ENCODE data around the gene SYT9.

The SYT9 gene

DNA sequence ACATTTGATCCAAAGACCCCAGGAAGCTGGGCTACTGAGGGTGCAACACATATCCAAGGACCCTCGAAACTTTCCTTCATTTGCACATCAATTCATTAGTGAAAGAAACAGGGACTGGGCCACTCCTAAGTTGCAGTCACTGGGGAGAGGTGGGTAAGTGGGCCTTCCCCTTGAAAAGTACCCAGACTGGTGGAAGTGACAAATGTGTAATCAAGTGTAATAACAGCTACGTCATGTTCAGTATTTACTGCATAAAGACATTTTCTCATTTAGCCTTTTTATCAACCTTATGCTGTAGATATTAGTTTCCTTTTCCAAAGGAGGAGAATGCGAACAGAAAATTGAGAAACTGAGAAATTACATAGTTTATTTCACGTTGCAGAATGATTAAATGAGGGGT lies 131.7 kb downstream of the SYT9 start:
- no peak overlapping the region for H3K27ac ChIP-seq (ENCODE audit: low read length)
- H3K27me3 ChIP-seq (ENCODE audit: control insufficient read depth in 1 of 2, insufficient read depth in 2 of 2, low read length in 2 of 2), result no peaks in the 10 kb centered on the region
- H3K9me3 ChIP-seq (ENCODE audit: control insufficient read depth in 2 of 2, low read length in 2 of 2), result no peaks in the 10 kb centered on the region
- H3K9ac ChIP-seq (ENCODE audit: low read length in 2 of 2), result no peak overlapping the region
- H3K36me3 ChIP-seq (ENCODE audit: control insufficient read depth in 2 of 2, insufficient read depth in 2 of 2, low read length in 2 of 2), result no peaks in the 10 kb centered on the region
- H3K4me1 ChIP-seq (ENCODE audit: control insufficient read depth, insufficient read depth, low read length), result no peaks in the 10 kb centered on the region
- H3K4me3 ChIP-seq (ENCODE audit: low read length in 2 of 2), result no peak overlapping the region

DNA sequence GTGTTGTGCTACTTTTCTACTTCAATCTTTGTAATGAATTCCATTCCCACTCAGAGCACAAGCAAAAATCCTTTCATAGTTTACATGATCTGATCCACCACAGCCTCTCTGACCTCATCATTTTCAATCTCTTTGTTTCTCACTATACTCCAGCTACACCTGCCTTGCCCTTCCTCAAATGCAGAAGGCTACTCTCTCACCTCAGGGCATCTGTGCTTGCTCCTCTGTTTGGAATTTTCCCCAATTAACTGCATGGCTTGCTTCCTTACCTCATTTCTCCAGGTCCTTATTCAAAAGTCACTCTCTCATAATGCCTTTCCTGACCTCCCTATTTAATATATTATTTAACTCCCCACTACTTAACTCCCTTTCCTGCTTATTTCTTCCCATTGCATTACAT lies 133.0 kb downstream of the SYT9 start:
- Histone ChIP-seq H3K27me3 (ENCODE audit: control insufficient read depth in 1 of 2, insufficient read depth in 2 of 2, low read length in 2 of 2) (no peaks in the 10 kb centered on the region), H3K4me3 (ENCODE audit: low read length in 2 of 2) (no peak overlapping the region), H3K27ac (ENCODE audit: low read length) (no peak overlapping the region), H3K9ac (ENCODE audit: low read length in 2 of 2) (no peak overlapping the region), H3K4me1 (ENCODE audit: control insufficient read depth, insufficient read depth, low read length) (no peaks in the 10 kb centered on the region), H3K36me3 (ENCODE audit: control insufficient read depth in 2 of 2, insufficient read depth in 2 of 2, low read length in 2 of 2) (no peaks in the 10 kb centered on the region), H3K9me3 (ENCODE audit: control insufficient read depth in 2 of 2, low read length in 2 of 2) (no peaks in the 10 kb centered on the region)

DNA sequence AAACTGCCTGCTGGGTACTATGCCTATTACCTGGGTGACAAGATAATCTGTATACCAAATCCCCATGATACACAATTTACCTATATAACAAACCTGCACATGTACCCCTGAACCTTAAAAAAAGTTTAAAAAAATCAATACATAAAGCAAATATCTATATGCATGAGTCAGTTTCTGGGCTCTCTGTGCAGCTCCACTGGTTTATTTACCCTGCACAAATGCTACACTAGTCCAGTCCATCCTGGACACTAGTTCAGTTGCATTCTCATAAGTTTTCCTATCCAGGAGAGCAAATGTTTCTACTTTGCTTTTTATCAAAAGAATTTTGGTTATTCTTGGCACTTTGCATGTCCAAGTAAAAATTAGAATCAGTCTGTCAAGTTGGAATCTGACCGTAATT lies 133.8 kb downstream of the SYT9 start:
- Histone ChIP-seq H3K4me1 (ENCODE audit: control insufficient read depth, insufficient read depth, low read length) (no peaks in the 10 kb centered on the region), H3K9me3 (ENCODE audit: control insufficient read depth in 2 of 2, low read length in 2 of 2) (no peaks in the 10 kb centered on the region), H3K9ac (ENCODE audit: low read length in 2 of 2) (no peak overlapping the region), H3K4me3 (ENCODE audit: low read length in 2 of 2) (no peak overlapping the region), H3K27me3 (ENCODE audit: control insufficient read depth in 1 of 2, insufficient read depth in 2 of 2, low read length in 2 of 2) (no peaks in the 10 kb centered on the region), H3K36me3 (ENCODE audit: control insufficient read depth in 2 of 2, insufficient read depth in 2 of 2, low read length in 2 of 2) (no peaks in the 10 kb centered on the region), H3K27ac (ENCODE audit: low read length) (no peak overlapping the region)

DNA sequence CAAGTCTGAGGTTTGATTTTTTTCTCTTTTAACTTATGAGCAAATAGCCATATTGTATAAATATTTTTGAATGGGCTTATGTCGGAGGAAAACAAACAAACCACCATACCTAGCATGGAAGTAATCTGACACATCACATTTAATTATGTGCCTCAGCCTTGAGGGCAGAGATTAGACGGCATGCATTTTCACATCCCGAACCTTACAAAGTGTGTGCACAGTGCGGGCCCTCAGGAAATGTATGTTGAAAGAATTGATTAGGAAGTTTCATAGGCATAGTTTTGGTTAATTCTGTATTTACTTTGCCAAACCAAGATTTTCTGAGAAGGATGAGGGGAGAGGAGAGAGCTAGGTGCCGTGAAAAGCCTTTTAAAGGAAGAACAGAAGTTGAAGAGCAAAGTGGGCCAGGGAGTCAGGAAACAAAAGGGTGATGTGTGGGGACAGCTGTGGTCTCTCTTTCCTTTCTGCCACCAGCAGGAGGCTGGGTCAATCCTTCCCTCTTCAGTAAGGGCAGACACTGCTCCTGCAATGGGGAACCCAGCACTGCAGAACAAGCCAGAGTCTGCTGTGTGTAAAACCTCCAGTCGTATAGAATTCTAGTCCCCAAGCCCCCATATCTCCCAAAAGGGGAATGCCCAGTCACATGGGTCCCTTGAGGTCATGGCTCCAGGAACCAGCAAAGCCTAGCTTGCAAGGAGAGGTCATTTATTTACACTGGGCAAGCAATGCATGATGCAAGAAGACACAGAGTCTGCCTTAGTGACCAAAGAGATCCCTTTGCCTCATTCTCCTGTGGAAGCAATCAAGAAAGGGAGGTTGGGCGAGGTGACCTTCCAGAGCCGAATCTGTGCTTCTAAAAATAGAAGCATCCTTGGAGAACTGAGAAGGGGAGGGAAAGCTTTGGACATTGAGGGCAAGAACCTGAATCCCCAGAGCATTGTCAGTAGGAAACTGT lies 162.5 kb downstream of the SYT9 start:
- peaks cover 0 to 2% of the 10 kb centered on the region in 2 donors for H3K9me3 ChIP-seq (ENCODE audit: control insufficient read depth in 2 of 2, low read length in 2 of 2)
- H3K27ac ChIP-seq (ENCODE audit: low read length), result no peak overlapping the region

DNA sequence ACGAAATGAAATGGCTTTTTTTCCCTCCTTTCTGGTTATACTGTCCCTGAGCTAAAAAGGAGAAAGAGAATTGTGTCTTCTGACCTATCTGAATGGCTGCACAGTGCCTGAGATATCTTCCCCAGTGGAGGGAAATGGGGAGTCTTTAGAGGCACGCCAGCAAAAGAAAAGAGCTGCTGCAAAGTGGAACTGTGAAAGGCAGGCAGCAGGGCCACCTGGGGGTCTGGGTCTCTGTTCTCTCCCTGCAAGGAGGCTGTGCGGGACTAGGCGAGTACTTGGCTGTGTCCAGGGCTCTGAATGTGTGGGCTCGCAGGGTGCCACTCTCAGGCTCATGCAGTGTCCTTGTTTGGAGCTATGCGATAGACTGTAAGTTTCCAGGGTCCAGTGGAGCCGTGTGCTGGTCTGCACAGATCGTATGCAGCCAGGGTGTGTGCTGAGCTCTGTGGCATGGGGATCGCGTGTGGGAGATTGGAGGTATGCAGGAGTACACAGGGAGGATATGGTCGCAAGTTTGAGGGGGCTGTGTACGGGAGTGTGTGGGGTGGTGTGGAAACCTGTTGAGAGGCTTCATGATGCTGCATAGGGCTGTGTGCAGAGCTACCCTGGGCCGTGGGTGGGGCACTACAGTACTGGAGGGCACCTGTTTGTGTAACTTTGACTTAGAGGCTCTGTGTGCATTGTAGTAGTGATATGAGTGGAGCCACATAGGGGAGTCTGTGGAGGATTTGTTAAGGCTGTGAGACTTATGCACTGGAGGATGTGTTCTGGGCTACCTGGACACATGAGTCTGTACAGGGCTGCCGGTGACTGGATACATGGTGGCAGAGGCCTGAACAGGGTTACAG lies 163.5 kb downstream of the SYT9 start:
- no peak overlapping the region for H3K27ac ChIP-seq (ENCODE audit: low read length)
- no peaks in the 10 kb centered on the region for H3K4me1 ChIP-seq (ENCODE audit: control insufficient read depth, insufficient read depth, low read length)
- peaks cover 0 to 2% of the 10 kb centered on the region in 2 donors for H3K9me3 ChIP-seq (ENCODE audit: control insufficient read depth in 2 of 2, low read length in 2 of 2)
- no peaks in the 10 kb centered on the region for H3K36me3 ChIP-seq (ENCODE audit: control insufficient read depth in 2 of 2, insufficient read depth in 2 of 2, low read length in 2 of 2)
- no peaks in the 10 kb centered on the region for H3K27me3 ChIP-seq (ENCODE audit: control insufficient read depth in 1 of 2, insufficient read depth in 2 of 2, low read length in 2 of 2)
- H3K9ac ChIP-seq (ENCODE audit: low read length in 2 of 2), result no peak overlapping the region
- no peak overlapping the region for H3K4me3 ChIP-seq (ENCODE audit: low read length in 2 of 2)

More for the DNA sequence above, 162.5 kb downstream of the SYT9 start:
- H3K27me3 ChIP-seq (ENCODE audit: control insufficient read depth in 1 of 2, insufficient read depth in 2 of 2, low read length in 2 of 2), result no peaks in the 10 kb centered on the region
- H3K4me1 ChIP-seq (ENCODE audit: control insufficient read depth, insufficient read depth, low read length), result no peaks in the 10 kb centered on the region
- H3K36me3 ChIP-seq (ENCODE audit: control insufficient read depth in 2 of 2, insufficient read depth in 2 of 2, low read length in 2 of 2), result no peaks in the 10 kb centered on the region
- no peak overlapping the region for H3K9ac ChIP-seq (ENCODE audit: low read length in 2 of 2)
- no peak overlapping the region for H3K4me3 ChIP-seq (ENCODE audit: low read length in 2 of 2)

DNA sequence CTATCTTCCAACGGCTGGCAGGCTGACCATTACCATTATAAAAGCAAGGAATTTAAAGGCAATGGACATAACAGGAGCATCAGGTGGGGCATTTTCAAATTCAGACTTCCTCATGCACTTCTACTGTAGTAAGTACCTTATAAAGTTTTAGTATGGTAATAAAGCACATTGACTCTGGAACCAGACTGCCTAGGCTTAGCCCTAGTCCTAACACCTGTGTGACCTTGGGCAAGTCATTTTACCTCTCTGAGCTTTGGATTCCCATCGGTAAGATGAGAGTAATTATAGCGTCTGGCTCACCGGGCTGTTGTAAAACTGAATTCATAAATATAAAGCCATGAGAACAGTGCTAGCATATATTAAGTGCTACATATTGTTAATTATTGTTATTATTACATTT lies 164.4 kb downstream of the SYT9 start:
- no peaks in the 10 kb centered on the region for H3K36me3 ChIP-seq (ENCODE audit: control insufficient read depth in 2 of 2, insufficient read depth in 2 of 2, low read length in 2 of 2)
- no peaks in the 10 kb centered on the region for H3K27me3 ChIP-seq (ENCODE audit: control insufficient read depth in 1 of 2, insufficient read depth in 2 of 2, low read length in 2 of 2)
- no peaks in the 10 kb centered on the region for H3K4me1 ChIP-seq (ENCODE audit: control insufficient read depth, insufficient read depth, low read length)
- no peak overlapping the region for H3K27ac ChIP-seq (ENCODE audit: low read length)
- no peak overlapping the region for H3K4me3 ChIP-seq (ENCODE audit: low read length in 2 of 2)
- H3K9me3 ChIP-seq (ENCODE audit: control insufficient read depth in 2 of 2, low read length in 2 of 2), result peaks cover 0 to 2% of the 10 kb centered on the region in 2 donors
- H3K9ac ChIP-seq (ENCODE audit: low read length in 2 of 2), result no peak overlapping the region

DNA sequence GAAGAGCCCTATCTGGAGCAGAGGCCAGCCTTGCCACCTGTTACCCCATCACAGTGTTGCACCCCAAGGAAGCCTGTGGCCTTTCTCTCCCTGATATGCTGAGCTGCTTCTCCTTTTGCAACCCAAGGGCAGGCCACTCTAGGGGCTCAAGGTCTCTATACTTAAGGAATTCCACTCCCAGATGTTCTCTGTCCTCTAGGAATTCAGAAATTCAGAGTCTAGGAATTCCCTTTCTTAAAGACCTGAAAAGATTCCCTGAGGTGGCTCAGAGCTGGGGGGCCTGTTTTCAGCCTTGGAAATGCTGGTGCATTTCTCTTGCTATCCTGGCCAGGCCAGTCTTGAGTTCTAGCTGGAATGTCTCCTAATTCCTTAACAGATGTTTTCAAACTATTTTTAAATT lies 165.6 kb downstream of the SYT9 start:
- Histone ChIP-seq H3K4me3 (ENCODE audit: low read length in 2 of 2) (no peak overlapping the region), H3K27ac (ENCODE audit: low read length) (no peak overlapping the region), H3K36me3 (ENCODE audit: control insufficient read depth in 2 of 2, insufficient read depth in 2 of 2, low read length in 2 of 2) (no peaks in the 10 kb centered on the region), H3K9me3 (ENCODE audit: control insufficient read depth in 2 of 2, low read length in 2 of 2) (peaks cover 0 to 1% of the 10 kb centered on the region in 2 donors), H3K9ac (ENCODE audit: low read length in 2 of 2) (no peak overlapping the region), H3K27me3 (ENCODE audit: control insufficient read depth in 1 of 2, insufficient read depth in 2 of 2, low read length in 2 of 2) (no peaks in the 10 kb centered on the region), H3K4me1 (ENCODE audit: control insufficient read depth, insufficient read depth, low read length) (no peaks in the 10 kb centered on the region)

DNA sequence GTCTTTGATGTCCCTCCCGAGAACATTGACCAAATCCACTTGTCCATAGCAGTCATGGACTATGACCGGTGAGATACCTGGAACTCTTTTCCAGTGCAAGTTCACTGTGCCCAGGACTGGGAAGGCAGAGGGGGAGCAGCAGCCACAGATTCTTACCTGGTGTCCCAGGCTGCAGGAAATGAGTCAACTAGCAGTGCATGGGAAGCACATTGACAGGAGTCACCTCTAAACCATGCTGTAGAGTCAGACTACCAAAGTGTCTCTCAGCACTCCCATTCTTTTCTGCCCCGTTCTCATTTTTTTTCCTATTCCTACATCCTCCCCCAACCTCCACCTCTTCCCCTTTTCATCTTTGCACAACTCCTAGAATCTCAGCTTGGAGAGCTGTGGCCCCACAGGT lies 166.4 kb downstream of the SYT9 start:
- H3K27ac ChIP-seq (ENCODE audit: low read length), result no peak overlapping the region
- no peaks in the 10 kb centered on the region for H3K4me1 ChIP-seq (ENCODE audit: control insufficient read depth, insufficient read depth, low read length)
- no peak overlapping the region for H3K9ac ChIP-seq (ENCODE audit: low read length in 2 of 2)
- H3K27me3 ChIP-seq (ENCODE audit: control insufficient read depth in 1 of 2, insufficient read depth in 2 of 2, low read length in 2 of 2), result no peaks in the 10 kb centered on the region
- no peaks in the 10 kb centered on the region for H3K36me3 ChIP-seq (ENCODE audit: control insufficient read depth in 2 of 2, insufficient read depth in 2 of 2, low read length in 2 of 2)
- no peak overlapping the region for H3K4me3 ChIP-seq (ENCODE audit: low read length in 2 of 2)
- no peaks in the 10 kb centered on the region for H3K9me3 ChIP-seq (ENCODE audit: control insufficient read depth in 2 of 2, low read length in 2 of 2)

DNA sequence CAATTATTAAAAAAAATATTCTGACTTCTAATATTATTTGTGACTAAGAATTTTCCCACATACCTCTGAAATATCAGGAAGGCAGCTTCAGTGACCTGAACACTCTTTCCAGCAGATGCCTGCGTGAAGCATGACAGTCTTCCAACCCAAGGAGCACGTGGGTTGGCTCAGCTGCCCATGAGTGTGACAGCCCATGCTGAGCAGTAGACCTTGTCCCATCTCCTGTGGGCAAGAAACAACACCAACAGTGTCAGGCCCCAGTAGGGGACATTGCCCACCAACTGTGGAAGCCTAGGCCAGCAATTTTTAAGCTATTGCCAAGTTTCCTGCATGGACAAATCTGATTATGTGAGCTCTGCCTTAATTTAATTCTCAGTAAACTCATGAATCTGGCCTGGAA lies 167.2 kb downstream of the SYT9 start:
- H3K27ac ChIP-seq (ENCODE audit: low read length), result no peak overlapping the region
- H3K4me3 ChIP-seq (ENCODE audit: low read length in 2 of 2), result no peak overlapping the region
- H3K9ac ChIP-seq (ENCODE audit: low read length in 2 of 2), result no peak overlapping the region
- no peaks in the 10 kb centered on the region for H3K27me3 ChIP-seq (ENCODE audit: control insufficient read depth in 1 of 2, insufficient read depth in 2 of 2, low read length in 2 of 2)
- H3K36me3 ChIP-seq (ENCODE audit: control insufficient read depth in 2 of 2, insufficient read depth in 2 of 2, low read length in 2 of 2), result no peaks in the 10 kb centered on the region
- no peaks in the 10 kb centered on the region for H3K9me3 ChIP-seq (ENCODE audit: control insufficient read depth in 2 of 2, low read length in 2 of 2)
- no peaks in the 10 kb centered on the region for H3K4me1 ChIP-seq (ENCODE audit: control insufficient read depth, insufficient read depth, low read length)

DNA sequence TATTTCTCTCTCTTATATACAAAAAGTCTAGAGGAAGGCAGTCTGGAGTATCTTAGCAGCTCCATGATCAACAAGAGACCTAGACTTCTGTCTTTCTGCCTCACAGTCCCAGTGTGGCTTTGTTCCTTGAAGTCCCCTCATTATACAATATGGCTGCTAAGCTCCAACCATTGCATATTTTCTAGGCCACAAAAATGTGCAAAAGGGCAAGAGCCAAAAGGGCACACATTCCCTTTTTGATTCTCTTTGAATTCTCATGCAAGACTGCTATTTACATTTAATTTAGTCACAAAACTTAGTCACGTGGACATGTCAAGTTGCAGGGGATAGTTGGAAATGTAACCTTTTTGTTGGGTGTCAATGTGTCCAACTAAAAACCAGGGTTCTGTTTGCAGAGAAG lies 169.4 kb downstream of the SYT9 start:
- Histone ChIP-seq H3K36me3 (ENCODE audit: control insufficient read depth in 2 of 2, insufficient read depth in 2 of 2, low read length in 2 of 2) (no peaks in the 10 kb centered on the region), H3K9ac (ENCODE audit: low read length in 2 of 2) (no peak overlapping the region), H3K4me3 (ENCODE audit: low read length in 2 of 2) (no peak overlapping the region), H3K9me3 (ENCODE audit: control insufficient read depth in 2 of 2, low read length in 2 of 2) (no peaks in the 10 kb centered on the region), H3K27ac (ENCODE audit: low read length) (no peak overlapping the region), H3K4me1 (ENCODE audit: control insufficient read depth, insufficient read depth, low read length) (no peaks in the 10 kb centered on the region), H3K27me3 (ENCODE audit: control insufficient read depth in 1 of 2, insufficient read depth in 2 of 2, low read length in 2 of 2) (no peaks in the 10 kb centered on the region)
